Memory B cell (primary cell): ENCODE results near the gene MYMK.

Source experiments
- ATAC-seq: fragments of 150-1000 bp; cut with Tn5 transposase; 2 replicates; pipeline ENCODE4 v1.10.0; 2021; ENCODE audit warnings: low read depth, mild to moderate bottlenecking, moderate library complexity
- DNase-seq, 2 donors: peaks; one replicate each; pipeline ENCODE4 v3.0.0; 2022; ENCODE audit warnings: low spot score in 2 of 2
- H3K27ac Mint-ChIP-seq: one replicate; pipeline ENCODE4 v1.8.0; 2022; ENCODE audit warnings: mild to moderate bottlenecking, moderate library complexity, mixed read lengths
- H3K27me3 Mint-ChIP-seq: one replicate; pipeline ENCODE4 v1.8.0; 2022; ENCODE audit warnings: mixed read lengths
- H3K36me3 Mint-ChIP-seq: one replicate; pipeline ENCODE4 v1.8.0; 2022; ENCODE audit warnings: mild to moderate bottlenecking, mixed read lengths
- H3K4me1 Mint-ChIP-seq: one replicate; pipeline ENCODE4 v1.8.0; 2022; ENCODE audit warnings: mixed read lengths
- H3K4me3 Mint-ChIP-seq: one replicate; pipeline ENCODE4 v1.8.0; 2022; ENCODE audit warnings: mild to moderate bottlenecking, moderate library complexity, mixed read lengths
- H3K9me3 Mint-ChIP-seq: one replicate; pipeline ENCODE4 v1.8.0; 2022; ENCODE audit warnings: mixed read lengths

The MYMK gene

DNA sequence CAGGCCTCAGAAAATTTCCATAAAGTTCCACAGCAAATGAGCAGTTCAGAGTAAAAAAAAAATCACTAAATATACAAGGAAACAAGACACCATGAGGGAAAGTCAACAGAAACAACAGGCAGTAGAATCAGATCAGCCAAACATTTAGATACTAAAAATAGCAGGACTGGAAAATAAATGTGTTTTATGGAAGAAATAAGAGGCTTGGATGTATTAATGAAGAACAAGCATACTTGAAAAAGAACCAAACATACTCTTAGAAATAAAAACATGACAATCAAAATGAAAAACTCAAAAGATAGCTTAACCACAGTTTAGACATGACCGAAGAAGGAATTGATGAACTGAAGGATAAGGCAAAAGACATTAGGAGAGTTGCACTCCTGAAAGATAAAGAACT lies 22.6 kb downstream of the MYMK start:
- DNase-seq (no peak), ATAC-seq (no peak)
- Mint-ChIP-seq H3K9me3 (peaks cover 20% of the 10 kb centered on the region), H3K27me3 (peaks cover 17% of the 10 kb centered on the region), H3K27ac (no peak overlapping the region), H3K4me1 (peaks cover 2% of the 10 kb centered on the region), H3K4me3 (no peak overlapping the region), H3K36me3 (peaks cover 9% of the 10 kb centered on the region)

- Mint-ChIP-seq H3K27me3 (peaks cover 16% of the 10 kb centered on the region), H3K9me3 (peaks cover 20% of the 10 kb centered on the region), H3K27ac (no peak overlapping the region), H3K36me3 (peaks cover 9% of the 10 kb centered on the region), H3K4me3 (no peak overlapping the region), H3K4me1 (peaks cover 2% of the 10 kb centered on the region)
- DNase-seq (no peak), ATAC-seq (no peak)
Measured at GRCh38 chr9:133499892-133500270, 24.9 kb downstream of the MYMK start.

GRCh38 chr9:133499132-133499891 lies 25.4 kb downstream of the MYMK start:
- no peak for DNase-seq
- peaks cover 20% of the 10 kb centered on the region for H3K9me3 Mint-ChIP-seq
- no peak overlapping the region for H3K27ac Mint-ChIP-seq
- no peak overlapping the region for H3K4me3 Mint-ChIP-seq
- peaks cover 2% of the 10 kb centered on the region for H3K4me1 Mint-ChIP-seq
- no peak for ATAC-seq
- peaks cover 9% of the 10 kb centered on the region for H3K36me3 Mint-ChIP-seq
- H3K27me3 Mint-ChIP-seq = peaks cover 16% of the 10 kb centered on the region

- ATAC-seq (no peak), DNase-seq (no peak)
- H3K27ac Mint-ChIP-seq = no peak overlapping the region
- peaks cover 4% of the 10 kb centered on the region for H3K36me3 Mint-ChIP-seq
- H3K4me3 Mint-ChIP-seq = no peak overlapping the region
- H3K9me3 Mint-ChIP-seq = peaks cover 11% of the 10 kb centered on the region
- peaks cover 2% of the 10 kb centered on the region for H3K4me1 Mint-ChIP-seq
- peaks cover 14% of the 10 kb centered on the region for H3K27me3 Mint-ChIP-seq
Measured at GRCh38 chr9:133496861-133497842, 27.6 kb downstream of the MYMK start.

GRCh38 chr9:133495327-133496293 lies 29.1 kb downstream of the MYMK start:
- DNase-seq (no peak), ATAC-seq (no peak)
- peaks cover under 1% of the 10 kb centered on the region for H3K9me3 Mint-ChIP-seq
- H3K4me3 Mint-ChIP-seq = no peak overlapping the region
- no peak overlapping the region for H3K27ac Mint-ChIP-seq
- peaks cover 2% of the 10 kb centered on the region for H3K4me1 Mint-ChIP-seq
- H3K27me3 Mint-ChIP-seq = peaks cover 13% of the 10 kb centered on the region
- no peaks in the 10 kb centered on the region for H3K36me3 Mint-ChIP-seq

DNA sequence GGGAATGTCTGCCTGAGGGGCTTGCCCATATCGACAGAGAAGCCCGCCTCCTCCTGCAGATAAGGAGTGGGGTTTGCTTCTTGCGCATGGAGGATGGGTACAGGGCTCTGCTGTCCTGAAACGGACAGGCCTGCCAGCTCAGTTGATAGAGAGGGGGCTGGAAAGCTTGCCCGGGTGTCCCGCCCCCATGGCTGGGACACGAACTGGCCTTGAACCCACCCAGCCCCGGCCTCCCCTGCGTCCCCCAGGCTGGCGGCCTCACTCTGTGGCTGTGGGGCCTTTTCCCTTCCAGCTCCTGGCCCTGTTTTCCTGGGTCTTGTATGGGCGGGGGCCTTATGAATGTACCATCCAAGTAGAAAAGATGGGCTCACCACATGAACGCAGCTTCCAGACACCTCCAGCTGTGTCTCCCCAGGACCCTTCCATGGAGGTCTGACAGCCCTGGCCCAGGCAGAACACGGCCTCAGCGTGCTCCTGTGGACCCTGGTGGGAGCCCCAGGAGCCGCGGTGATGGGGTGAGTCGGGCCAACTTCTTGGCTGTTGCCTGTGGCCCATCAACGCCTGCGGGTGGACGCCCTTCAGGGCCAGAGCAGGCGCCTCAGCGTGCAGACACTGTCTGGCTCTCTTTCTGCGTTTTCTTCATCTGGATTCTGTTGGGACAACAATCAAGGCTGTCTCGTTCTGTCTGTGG lies 30.0 kb downstream of the MYMK start:
- H3K27ac Mint-ChIP-seq = no peak overlapping the region
- ATAC-seq = no peak

DNA sequence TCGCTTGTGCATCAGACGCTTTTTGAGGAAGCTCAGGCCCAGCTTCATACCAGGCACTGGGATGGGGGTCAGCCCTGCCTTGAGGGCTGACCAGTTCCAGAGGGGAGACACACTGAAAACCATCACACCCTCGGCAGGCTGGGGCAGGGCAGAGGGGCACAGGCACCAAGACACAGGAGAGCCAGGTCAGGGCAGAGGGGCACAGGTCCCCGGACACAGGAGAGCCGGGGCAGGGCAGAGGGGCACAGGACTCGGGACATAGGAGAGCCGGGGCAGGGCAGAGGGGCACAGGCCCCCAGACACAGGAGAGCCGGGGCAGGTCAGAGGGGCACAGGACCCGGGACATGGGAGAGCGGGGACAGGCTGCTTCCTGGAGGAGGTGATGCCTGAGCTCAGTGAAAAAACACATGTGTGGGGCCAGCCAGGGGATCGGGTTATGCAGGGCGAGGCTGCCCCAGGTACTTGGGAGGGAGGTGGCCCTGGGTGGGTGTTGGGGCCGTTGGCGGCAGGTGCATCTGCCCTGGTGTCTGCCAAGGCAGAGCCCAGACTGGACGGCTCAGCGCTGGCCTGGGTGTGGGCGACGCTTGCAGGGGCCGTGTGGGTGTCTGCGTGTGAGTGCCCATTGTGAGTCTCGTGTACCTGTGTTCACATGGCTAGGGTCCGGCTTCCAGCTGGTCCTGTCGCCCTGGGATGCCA lies 30.8 kb downstream of the MYMK start:
- no peak for DNase-seq
- H3K27me3 Mint-ChIP-seq = peaks cover 22% of the 10 kb centered on the region
- H3K27ac Mint-ChIP-seq = no peak overlapping the region
- H3K4me1 Mint-ChIP-seq = peaks cover 2% of the 10 kb centered on the region
- no peaks in the 10 kb centered on the region for H3K36me3 Mint-ChIP-seq
- H3K4me3 Mint-ChIP-seq = no peak overlapping the region
- no peaks in the 10 kb centered on the region for H3K9me3 Mint-ChIP-seq
- no peak for ATAC-seq

More for the DNA sequence above, 30.0 kb downstream of the MYMK start:
- Mint-ChIP-seq H3K27me3 (peaks cover 18% of the 10 kb centered on the region), H3K36me3 (no peaks in the 10 kb centered on the region), H3K9me3 (no peaks in the 10 kb centered on the region), H3K4me3 (no peak overlapping the region), H3K4me1 (peaks cover 2% of the 10 kb centered on the region)
- DNase-seq = no peak

DNA sequence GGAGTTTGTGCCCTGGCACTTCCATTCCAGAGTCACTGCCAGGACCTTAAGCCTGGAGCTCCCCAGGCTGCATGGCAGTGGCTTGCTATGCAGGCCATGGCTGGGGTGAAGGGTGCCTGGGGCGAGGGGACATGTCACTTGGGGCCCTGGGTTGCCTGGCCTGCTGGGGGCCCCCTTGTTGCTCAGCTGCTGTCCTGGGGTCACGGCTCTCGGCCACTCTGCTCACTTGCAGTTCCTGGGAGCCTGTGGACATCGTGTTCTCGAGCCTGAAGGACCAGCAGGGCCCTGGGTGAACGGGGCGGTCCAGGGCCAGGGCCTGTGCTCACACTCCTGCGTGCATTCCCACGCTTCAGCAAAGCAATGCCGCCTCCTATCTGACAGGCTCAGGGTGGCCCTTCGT lies 31.3 kb downstream of the MYMK start:
- no peak for ATAC-seq
- Mint-ChIP-seq H3K27ac (no peak overlapping the region), H3K4me1 (no peaks in the 10 kb centered on the region), H3K9me3 (no peaks in the 10 kb centered on the region), H3K4me3 (no peak overlapping the region), H3K27me3 (peaks cover 20% of the 10 kb centered on the region), H3K36me3 (no peaks in the 10 kb centered on the region)
- DNase-seq = no peak

- Mint-ChIP-seq H3K4me3 (no peak overlapping the region), H3K27me3 (peaks cover 15% of the 10 kb centered on the region), H3K27ac (no peak overlapping the region), H3K9me3 (no peaks in the 10 kb centered on the region), H3K4me1 (no peaks in the 10 kb centered on the region), H3K36me3 (no peaks in the 10 kb centered on the region)
- DNase-seq = no peak
- ATAC-seq = no peak
Measured at GRCh38 chr9:133492061-133493021, 32.4 kb downstream of the MYMK start.

GRCh38 chr9:133491656-133491925 lies 33.2 kb downstream of the MYMK start:
- no peak for DNase-seq
- Mint-ChIP-seq H3K4me3 (no peak overlapping the region), H3K36me3 (no peaks in the 10 kb centered on the region), H3K9me3 (no peaks in the 10 kb centered on the region), H3K27ac (no peak overlapping the region), H3K4me1 (no peaks in the 10 kb centered on the region), H3K27me3 (peaks cover 15% of the 10 kb centered on the region)
- no peak for ATAC-seq

- Mint-ChIP-seq H3K4me1 (peaks cover 2% of the 10 kb centered on the region), H3K36me3 (no peaks in the 10 kb centered on the region), H3K27ac (no peak overlapping the region), H3K4me3 (no peak overlapping the region), H3K27me3 (peaks cover 15% of the 10 kb centered on the region), H3K9me3 (no peaks in the 10 kb centered on the region)
- ATAC-seq = no peak
- DNase-seq = no peak
Measured at GRCh38 chr9:133490865-133491655, 33.7 kb downstream of the MYMK start.
